ENCODE data around the gene DOC2B. TPM values are rescaled to one million over a fixed set of nuclear protein-coding genes. Genes with fewer than 3 reads are reported as not detected.

DOC2B gene
- 1.3 and 2.2 TPM in 2 replicates for polyA plus RNA-seq

DNA sequence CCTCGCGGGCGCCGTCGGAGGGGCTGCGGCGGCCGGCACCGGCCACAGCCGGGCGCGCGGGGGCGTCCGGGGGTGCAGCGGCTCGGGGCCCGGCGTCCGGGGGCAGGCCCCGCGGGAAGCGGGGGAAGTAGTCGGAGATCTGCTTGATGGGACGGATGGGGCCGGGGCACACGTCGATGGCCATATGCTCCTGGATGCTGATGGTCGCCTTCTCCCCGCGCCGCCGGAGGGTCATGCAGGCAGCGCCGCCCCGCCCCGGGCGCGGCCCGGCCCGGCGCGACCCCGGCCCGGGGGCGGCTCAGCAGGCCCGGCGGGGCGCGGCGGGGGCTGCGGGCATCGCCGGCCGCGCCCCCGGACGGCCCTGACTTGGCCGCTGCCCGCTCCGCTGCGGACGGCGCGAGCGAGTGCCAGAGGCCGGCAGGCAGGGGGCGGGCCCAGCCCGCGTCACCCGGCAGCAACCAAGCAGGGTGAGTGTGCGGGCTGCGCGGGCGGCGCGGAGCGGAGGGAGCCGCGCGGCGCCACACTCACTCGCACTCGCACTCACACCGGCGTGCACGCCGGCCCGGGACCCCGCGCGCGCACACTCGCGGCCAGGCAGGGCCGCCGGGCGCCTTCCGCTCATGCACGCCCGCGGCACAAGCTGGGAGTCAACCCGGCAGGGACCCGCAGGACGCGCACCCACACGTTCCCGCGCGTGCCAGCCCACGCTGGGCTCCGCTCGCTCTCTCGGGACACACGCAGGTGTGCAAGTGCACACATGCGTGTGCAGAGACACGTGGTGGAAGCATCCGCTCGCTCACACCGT, at the start of gene DOC2B:
Gene DOC2B, minus strand, starts transcription at position 406 of the 805 bp plus-strand sequence. Its CDS starts 171 bp downstream, at position 235.

DNA sequence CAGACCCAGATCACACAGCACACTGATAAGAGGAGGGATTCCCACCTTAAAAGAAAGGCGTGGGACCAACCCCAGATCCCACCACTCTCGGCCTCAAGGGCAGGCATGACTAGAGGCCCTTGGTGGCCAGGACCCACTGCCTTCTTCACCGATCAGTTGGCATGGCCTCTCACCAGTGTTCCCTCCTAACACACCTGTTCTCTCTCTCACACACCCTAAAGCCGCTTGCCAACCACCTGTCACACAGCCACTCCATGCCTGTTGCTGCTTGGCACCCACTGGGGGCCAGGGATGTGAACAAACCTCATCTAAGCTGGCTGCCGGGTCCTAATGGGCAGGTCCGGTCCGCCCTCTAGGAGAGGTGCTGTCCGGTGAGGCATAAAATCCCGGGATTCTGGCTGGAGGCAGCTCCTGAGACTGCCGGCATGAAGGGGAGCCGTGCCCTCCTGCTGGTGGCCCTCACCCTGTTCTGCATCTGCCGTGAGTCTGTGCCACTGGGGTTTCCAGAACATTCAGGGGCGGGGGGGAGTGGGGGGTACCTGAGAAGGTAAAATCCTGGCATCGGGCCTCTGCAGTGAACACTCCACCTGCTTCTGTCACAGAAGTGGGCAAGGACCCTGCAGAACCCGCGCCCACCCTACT, 44.2 kb downstream of the DOC2B start, which contains the start of gene SCGB1C2:
Gene SCGB1C2, plus strand, starts transcription at position 404 of the 642 bp plus-strand sequence. Its CDS starts 22 bp downstream, at position 426.

Other genes starting within 250 kb of the DOC2B start
- gene SCGB1C2, start 44.1 kb downstream of the DOC2B start, polyA plus RNA-seq: not detected in 2 replicates
- 0.48 and 0.88 TPM in 2 replicates for gene RPH3AL, start 171.2 kb upstream of the DOC2B start, polyA plus RNA-seq